Coronary artery (tissue), 2 donors: Measurements from ENCODE around the gene MEN1.

Experiments
- DNase-seq: peaks from one replicate; pipeline ENCODE4 v3.0.0-alpha.2; 2017; ENCODE audit warnings: low spot score
- H3K27ac ChIP-seq, 2 donors: fragments of 200-600 bp; sonication (generic); one replicate each; pipeline ENCODE4 v1.5.1; 2016 to 2019
- H3K4me3 ChIP-seq: fragments of 200-600 bp; sonication (generic); 2 replicates; pipeline ENCODE4 v1.5.1; 2016; ENCODE audit warnings: mild to moderate bottlenecking, moderate library complexity
- TF ChIP-seq, protein P1 (sequence below): fragments of 200-600 bp; sonication (generic); IDR thresholded peaks from one replicate; pipeline ENCODE4 v1.5.1; 2019; ENCODE audit warnings: antibody characterized with exemption

Gene MEN1

DNA sequence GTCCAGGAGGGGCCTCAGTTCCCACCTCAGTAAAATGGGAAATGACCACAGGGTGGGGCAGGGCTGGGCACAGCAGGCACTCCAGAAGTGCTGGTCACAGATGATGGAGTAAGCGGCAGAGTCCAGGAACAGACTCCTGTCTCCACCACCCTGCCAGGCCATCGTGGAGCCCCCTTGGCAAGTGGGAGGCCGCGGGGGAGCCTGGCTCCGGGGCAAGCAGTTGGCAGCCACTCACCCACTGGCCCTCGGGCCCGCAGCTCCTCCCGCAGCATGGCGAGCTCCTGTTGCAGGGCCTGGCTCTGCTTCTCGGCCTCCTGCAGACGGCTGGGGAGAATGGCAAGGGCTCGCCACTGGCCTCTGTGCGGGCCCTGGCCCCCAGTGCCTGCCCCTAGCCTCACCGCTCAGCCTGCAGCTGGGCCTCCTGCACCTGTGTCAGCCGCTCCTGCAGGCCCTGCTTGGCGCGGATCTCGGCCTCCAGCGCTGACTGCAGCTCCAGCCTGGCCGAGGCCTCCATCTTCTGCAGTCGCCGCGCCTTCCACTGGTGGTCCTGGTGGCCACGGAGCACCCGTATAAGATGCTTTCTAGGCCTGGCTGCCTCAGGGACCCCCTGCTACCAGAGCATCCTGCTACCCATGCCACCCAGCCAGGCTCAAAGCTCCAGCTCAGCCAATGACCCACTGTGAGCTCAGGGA, 23.8 kb upstream of the MEN1 start:
- Histone ChIP-seq H3K27ac (no peak overlapping the region), H3K4me3 (no peak overlapping the region)
- TF ChIP-seq, protein P1, sequence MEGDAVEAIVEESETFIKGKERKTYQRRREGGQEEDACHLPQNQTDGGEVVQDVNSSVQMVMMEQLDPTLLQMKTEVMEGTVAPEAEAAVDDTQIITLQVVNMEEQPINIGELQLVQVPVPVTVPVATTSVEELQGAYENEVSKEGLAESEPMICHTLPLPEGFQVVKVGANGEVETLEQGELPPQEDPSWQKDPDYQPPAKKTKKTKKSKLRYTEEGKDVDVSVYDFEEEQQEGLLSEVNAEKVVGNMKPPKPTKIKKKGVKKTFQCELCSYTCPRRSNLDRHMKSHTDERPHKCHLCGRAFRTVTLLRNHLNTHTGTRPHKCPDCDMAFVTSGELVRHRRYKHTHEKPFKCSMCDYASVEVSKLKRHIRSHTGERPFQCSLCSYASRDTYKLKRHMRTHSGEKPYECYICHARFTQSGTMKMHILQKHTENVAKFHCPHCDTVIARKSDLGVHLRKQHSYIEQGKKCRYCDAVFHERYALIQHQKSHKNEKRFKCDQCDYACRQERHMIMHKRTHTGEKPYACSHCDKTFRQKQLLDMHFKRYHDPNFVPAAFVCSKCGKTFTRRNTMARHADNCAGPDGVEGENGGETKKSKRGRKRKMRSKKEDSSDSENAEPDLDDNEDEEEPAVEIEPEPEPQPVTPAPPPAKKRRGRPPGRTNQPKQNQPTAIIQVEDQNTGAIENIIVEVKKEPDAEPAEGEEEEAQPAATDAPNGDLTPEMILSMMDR, result no peak
- no peak for DNase-seq

- no peak overlapping the region for H3K4me3 ChIP-seq
- H3K27ac ChIP-seq, result no peak overlapping the region
- TF ChIP-seq, protein P1, result no peak
- no peak for DNase-seq
These were observed 23.2 kb upstream of the MEN1 start for GRCh38 chr11:64833509-64833908.

DNA sequence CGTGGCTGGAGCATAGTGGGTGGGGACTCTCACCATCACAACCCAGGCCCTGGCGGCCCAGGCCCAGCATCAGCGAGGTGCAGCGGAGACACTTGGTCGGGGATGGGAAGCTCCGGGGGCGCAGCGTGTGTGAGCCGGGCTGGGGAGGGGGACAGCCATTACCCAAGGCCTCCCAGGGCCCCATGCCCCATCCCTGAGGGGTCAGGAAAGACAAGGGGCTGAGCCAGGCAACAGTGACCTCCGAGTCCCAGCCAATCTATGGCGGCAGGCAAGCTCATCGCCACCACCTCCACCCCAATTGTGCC, 22.8 kb upstream of the MEN1 start:
- TF ChIP-seq, protein P1, result no peak
- Histone ChIP-seq H3K27ac (no peak overlapping the region), H3K4me3 (no peak overlapping the region)
- DNase-seq, result no peak

GRCh38 chr11:64832467-64833197, 22.3 kb upstream of the MEN1 start:
- TF ChIP-seq, protein P1, result no peak
- H3K4me3 ChIP-seq, result no peak overlapping the region
- no peak for DNase-seq
- H3K27ac ChIP-seq, result no peak overlapping the region

DNA sequence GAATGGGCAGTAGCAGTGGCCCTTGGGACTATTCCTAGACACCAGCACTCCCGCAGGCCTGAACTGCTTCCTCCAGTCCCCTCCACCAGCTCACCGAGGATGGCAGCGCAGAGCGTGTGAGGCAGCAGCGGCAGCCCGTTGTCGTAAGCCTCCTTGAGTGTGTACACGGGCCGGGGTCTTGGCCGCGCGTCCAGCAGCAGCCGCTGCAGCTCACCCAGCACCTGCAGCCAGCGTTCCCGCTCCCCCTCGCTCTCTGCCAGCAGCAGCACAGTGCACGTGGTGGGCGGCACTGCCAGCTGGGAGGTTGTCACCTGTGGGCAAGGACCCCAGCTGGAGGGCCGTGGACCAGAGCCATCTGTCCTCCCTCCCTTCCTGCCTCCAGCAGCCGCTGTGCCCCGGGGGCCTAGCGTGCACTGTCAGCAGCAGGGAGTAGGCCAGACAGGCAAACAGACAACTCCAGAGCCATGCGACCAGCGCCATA, 21.1 kb upstream of the MEN1 start:
- TF ChIP-seq, protein P1, result no peak
- DNase-seq, result no peak

GRCh38 chr11:64829536-64830251, 19.3 kb upstream of the MEN1 start:
- no peak for DNase-seq
- TF ChIP-seq, protein P1, result no peak
- Histone ChIP-seq H3K27ac (no peak overlapping the region), H3K4me3 (no peak overlapping the region)

More for the DNA sequence above, 21.1 kb upstream of the MEN1 start:
- no peak overlapping the region for H3K27ac ChIP-seq
- H3K4me3 ChIP-seq, result no peak overlapping the region
